WTC11 (cell line): ENCODE data around the gene PLK2. TPM values are rescaled to one million over a fixed set of nuclear protein-coding genes. Genes with fewer than 3 reads are reported as not detected.

Source experiments
- ATAC-seq: fragments of 200-7000 bp; cut with Tn5 transposase; 2 replicates; pipeline ENCODE4 v1.10.0; 2021; ENCODE audit warnings: mild to moderate bottlenecking, moderate library complexity
- CTCF ChIA-PET: fragments of 300-600 bp; sonication (Branson Sonifier 250); formaldehyde crosslinking; loops from one replicate; lab custom pipeline; 2021; ENCODE audit warnings: antibody characterized with exemption; lab: Charles Lee
- POLR2A ChIA-PET: fragments of 350-600 bp; sonication (Branson Sonifier 250); formaldehyde crosslinking; loops from one replicate; lab custom pipeline; 2021; ENCODE audit warnings: antibody characterized with exemption; lab: Charles Lee
- DNase-seq: peaks from one replicate; pipeline ENCODE4 v3.0.0; 2021; ENCODE audit warnings: low spot score
- H3K27ac Mint-ChIP-seq: 2 replicates; pipeline ENCODE4 v1.8.0; 2021; ENCODE audit warnings: mixed read lengths
- H3K27me3 Mint-ChIP-seq: 2 replicates; pipeline ENCODE4 v1.8.0; 2021; ENCODE audit warnings: low read depth, mild to moderate bottlenecking, moderate library complexity, mixed read lengths
- H3K36me3 Mint-ChIP-seq: 2 replicates; pipeline ENCODE4 v1.8.0; 2021; ENCODE audit warnings: mixed read lengths
- H3K4me1 Mint-ChIP-seq: 2 replicates; pipeline ENCODE4 v1.8.0; 2022; ENCODE audit warnings: mixed read lengths
- H3K4me3 Mint-ChIP-seq: 2 replicates; pipeline ENCODE4 v1.8.0; 2021; ENCODE audit warnings: mild to moderate bottlenecking, moderate library complexity, mixed read lengths
- H3K9me3 Mint-ChIP-seq: 2 replicates; pipeline ENCODE4 v1.8.0; 2021; ENCODE audit warnings: mixed read lengths
- ATF1 ChIP-seq: sonication (generic); formaldehyde crosslinking; IDR thresholded peaks from 2 replicates; pipeline ENCODE4 v1.8.1; 2023; ENCODE audit warnings: mild to moderate bottlenecking, moderate library complexity, missing genetic modification reagents
- EMX1 ChIP-seq: fragments of 250-450 bp; sonication (Bioruptor Pico); IDR thresholded peaks from 2 replicates; pipeline ENCODE4 v1.8.0; 2021; ENCODE audit warnings: mild to moderate bottlenecking
- ERG ChIP-seq: fragments of 250-450 bp; sonication (Bioruptor Pico); IDR thresholded peaks from 2 replicates; pipeline ENCODE4 v1.8.0; 2021; ENCODE audit warnings: mild to moderate bottlenecking
- FOXP4 ChIP-seq: sonication (generic); formaldehyde crosslinking; IDR thresholded peaks from 2 replicates; pipeline ENCODE4 v1.8.0; 2022; ENCODE audit warnings: mild to moderate bottlenecking, missing genetic modification reagents
- JUN ChIP-seq: sonication (generic); formaldehyde crosslinking; IDR thresholded peaks from 2 replicates; pipeline ENCODE4 v1.8.0; 2023; ENCODE audit warnings: mild to moderate bottlenecking, missing genetic modification reagents
- OVOL2 ChIP-seq: fragments of 250-450 bp; sonication (Bioruptor Pico); IDR thresholded peaks from 2 replicates; pipeline ENCODE4 v1.9.0; 2021; ENCODE audit warnings: mild to moderate bottlenecking, borderline replicate concordance
- PRRX2 ChIP-seq: fragments of 250-450 bp; sonication (Bioruptor Pico); IDR thresholded peaks from 2 replicates; pipeline ENCODE4 v1.8.0; 2021; ENCODE audit warnings: mild to moderate bottlenecking
- SOX15 ChIP-seq: fragments of 250-450 bp; sonication (Bioruptor Pico); IDR thresholded peaks from 2 replicates; pipeline ENCODE4 v1.9.0; 2021; ENCODE audit warnings: mild to moderate bottlenecking
- TEAD1 ChIP-seq: sonication (generic); formaldehyde crosslinking; IDR thresholded peaks from 2 replicates; pipeline ENCODE4 v1.8.0; 2022; ENCODE audit warnings: mild to moderate bottlenecking, missing genetic modification reagents
- TEAD4 ChIP-seq: sonication (generic); formaldehyde crosslinking; IDR thresholded peaks from 2 replicates; pipeline ENCODE4 v1.8.0; 2022; ENCODE audit warnings: mild to moderate bottlenecking, missing genetic modification reagents
- TP53 ChIP-seq: sonication (generic); formaldehyde crosslinking; IDR thresholded peaks from 2 replicates; pipeline ENCODE4 v1.8.1; 2023; ENCODE audit warnings: mild to moderate bottlenecking, missing genetic modification reagents
- ZBTB43 ChIP-seq: sonication (generic); formaldehyde crosslinking; IDR thresholded peaks from 2 replicates; pipeline ENCODE4 v1.8.1; 2023; ENCODE audit warnings: mild to moderate bottlenecking, missing genetic modification reagents
- ZNF671 ChIP-seq: fragments of 250-450 bp; sonication (Bioruptor Pico); IDR thresholded peaks from 2 replicates; pipeline ENCODE4 v1.8.0; 2021; ENCODE audit warnings: mild to moderate bottlenecking
- ZSCAN18 ChIP-seq: fragments of 250-450 bp; sonication (Bioruptor Pico); IDR thresholded peaks from 2 replicates; pipeline ENCODE4 v2.1.2; 2022; ENCODE audit warnings: mild to moderate bottlenecking, moderate library complexity
- total RNA-seq: library from RNA; stranded (reverse); gene quantifications from 3 replicates; pipeline ENCODE4 v1.2.3, GENCODE V29; 2021
- TF ChIP-seq, protein P1 (sequence below): sonication (generic); formaldehyde crosslinking; IDR thresholded peaks from 2 replicates; pipeline ENCODE4 v1.8.1; 2023; ENCODE audit warnings: mild to moderate bottlenecking, missing genetic modification reagents, moderate library complexity
- TF ChIP-seq, protein P2 (sequence below): sonication (generic); formaldehyde crosslinking; IDR thresholded peaks from 2 replicates; pipeline ENCODE4 v1.8.0; 2022; ENCODE audit warnings: mild to moderate bottlenecking, missing genetic modification reagents
- TF ChIP-seq, protein P3 (sequence below): sonication (generic); formaldehyde crosslinking; conservative IDR thresholded peaks from 2 replicates; pipeline ENCODE4 v1.8.1; 2023; ENCODE audit warnings: mild to moderate bottlenecking, low read depth, missing genetic modification reagents, moderate library complexity

PLK2 gene
- total RNA-seq, 1 experiment from 2014 or later, result 37.1 TPM

DNA sequence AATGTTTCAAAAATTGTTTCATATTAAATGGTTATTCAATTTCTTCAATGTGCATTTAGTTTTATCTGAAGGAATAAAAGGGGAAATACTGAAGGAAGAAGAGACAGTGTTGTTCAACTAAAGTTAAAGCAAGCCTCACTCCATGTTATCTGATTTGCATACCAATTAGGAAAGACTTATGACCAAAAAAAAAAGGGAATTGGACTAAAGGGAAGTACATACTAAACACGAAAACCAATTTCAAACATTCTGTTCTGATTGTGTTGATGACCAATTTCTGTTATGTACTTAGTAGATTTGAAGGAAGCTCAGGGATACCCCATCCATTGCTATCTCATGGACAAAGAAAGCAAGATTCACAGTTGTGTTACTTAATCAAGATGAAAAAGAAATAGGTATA, 26.4 kb upstream of the PLK2 start (continued):
- TF ChIP-seq JUN (CRISPR knock-in tag), result no peak

GRCh38 chr5:58484505-58484904, 24.6 kb upstream of the PLK2 start:
- H3K4me3 Mint-ChIP-seq, result no peak overlapping the region
- H3K27me3 Mint-ChIP-seq, result no peaks in the 10 kb centered on the region
- H3K9me3 Mint-ChIP-seq, result peaks cover 4% of the 10 kb centered on the region; the same call in 1 of the 2 replicates
- CTCF ChIA-PET, result interaction anchor here (1.4 kb wide), 1 partner anchor 12 kb away, joined by 5 read pairs; no protein-coding TSS in a partner anchor
- TF ChIP-seq, protein P1, sequence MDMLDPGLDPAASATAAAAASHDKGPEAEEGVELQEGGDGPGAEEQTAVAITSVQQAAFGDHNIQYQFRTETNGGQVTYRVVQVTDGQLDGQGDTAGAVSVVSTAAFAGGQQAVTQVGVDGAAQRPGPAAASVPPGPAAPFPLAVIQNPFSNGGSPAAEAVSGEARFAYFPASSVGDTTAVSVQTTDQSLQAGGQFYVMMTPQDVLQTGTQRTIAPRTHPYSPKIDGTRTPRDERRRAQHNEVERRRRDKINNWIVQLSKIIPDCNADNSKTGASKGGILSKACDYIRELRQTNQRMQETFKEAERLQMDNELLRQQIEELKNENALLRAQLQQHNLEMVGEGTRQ (CRISPR knock-in tag), result no peak
- TF ChIP-seq ZBTB43 (CRISPR knock-in tag) (no peak), TEAD4 (no peak), OVOL2 (CRISPR knock-in tag) (no peak), ZNF671 (CRISPR knock-in tag) (no peak), ATF1 (CRISPR knock-in tag) (no peak), FOXP4 (CRISPR knock-in tag) (no peak), SOX15 (CRISPR knock-in tag) (no peak), ERG (CRISPR knock-in tag) (no peak), EMX1 (CRISPR knock-in tag) (no peak), TP53 (CRISPR knock-in tag) (no peak), TEAD1 (no peak), PRRX2 (CRISPR knock-in tag) (no peak), ZSCAN18 (no peak)
- TF ChIP-seq, protein P2, sequence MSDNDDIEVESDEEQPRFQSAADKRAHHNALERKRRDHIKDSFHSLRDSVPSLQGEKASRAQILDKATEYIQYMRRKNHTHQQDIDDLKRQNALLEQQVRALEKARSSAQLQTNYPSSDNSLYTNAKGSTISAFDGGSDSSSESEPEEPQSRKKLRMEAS, result no peak
- TF ChIP-seq, protein P3, sequence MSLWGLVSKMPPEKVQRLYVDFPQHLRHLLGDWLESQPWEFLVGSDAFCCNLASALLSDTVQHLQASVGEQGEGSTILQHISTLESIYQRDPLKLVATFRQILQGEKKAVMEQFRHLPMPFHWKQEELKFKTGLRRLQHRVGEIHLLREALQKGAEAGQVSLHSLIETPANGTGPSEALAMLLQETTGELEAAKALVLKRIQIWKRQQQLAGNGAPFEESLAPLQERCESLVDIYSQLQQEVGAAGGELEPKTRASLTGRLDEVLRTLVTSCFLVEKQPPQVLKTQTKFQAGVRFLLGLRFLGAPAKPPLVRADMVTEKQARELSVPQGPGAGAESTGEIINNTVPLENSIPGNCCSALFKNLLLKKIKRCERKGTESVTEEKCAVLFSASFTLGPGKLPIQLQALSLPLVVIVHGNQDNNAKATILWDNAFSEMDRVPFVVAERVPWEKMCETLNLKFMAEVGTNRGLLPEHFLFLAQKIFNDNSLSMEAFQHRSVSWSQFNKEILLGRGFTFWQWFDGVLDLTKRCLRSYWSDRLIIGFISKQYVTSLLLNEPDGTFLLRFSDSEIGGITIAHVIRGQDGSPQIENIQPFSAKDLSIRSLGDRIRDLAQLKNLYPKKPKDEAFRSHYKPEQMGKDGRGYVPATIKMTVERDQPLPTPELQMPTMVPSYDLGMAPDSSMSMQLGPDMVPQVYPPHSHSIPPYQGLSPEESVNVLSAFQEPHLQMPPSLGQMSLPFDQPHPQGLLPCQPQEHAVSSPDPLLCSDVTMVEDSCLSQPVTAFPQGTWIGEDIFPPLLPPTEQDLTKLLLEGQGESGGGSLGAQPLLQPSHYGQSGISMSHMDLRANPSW (CRISPR knock-in tag), result no peak
- no peaks in the 10 kb centered on the region for H3K36me3 Mint-ChIP-seq
- H3K27ac Mint-ChIP-seq, result no peak overlapping the region
- POLR2A ChIA-PET, result no interaction called here
- H3K4me1 Mint-ChIP-seq, result no peaks in the 10 kb centered on the region
- DNase-seq (no peak), ATAC-seq (no peak)
